Measurements from ENCODE around the gene TBKBP1.

- TF ChIP-seq TAF1 (IDR thresholded peaks at IDR 0.05; ENCODE audit: low read depth, low read length) (no peak), POLR2AphosphoS5 (IDR thresholded peaks at IDR 0.05; ENCODE audit: low read depth, low read length) (no peak)
Observed at GRCh38 chr17:47711366-47712099, 17.6 kb downstream of the TBKBP1 start.
